Inferior parietal cortex (tissue), 1 donor: ENCODE data around the gene OSBPL10.
A peak's percentile ranks its signal among the peaks of the same experiment; 100 is the strongest.
"Not testable (repeated sequence)": the region's sequence is repeated elsewhere in the genome, so short reads cannot be mapped to it uniquely, and the experiment has no call there.

ENCODE experiments used
- DNase-seq: peaks from one replicate; pipeline ENCODE4 v3.0.0-alpha.2; 2016; ENCODE audit errors: extremely low spot score

The OSBPL10 gene

DNA sequence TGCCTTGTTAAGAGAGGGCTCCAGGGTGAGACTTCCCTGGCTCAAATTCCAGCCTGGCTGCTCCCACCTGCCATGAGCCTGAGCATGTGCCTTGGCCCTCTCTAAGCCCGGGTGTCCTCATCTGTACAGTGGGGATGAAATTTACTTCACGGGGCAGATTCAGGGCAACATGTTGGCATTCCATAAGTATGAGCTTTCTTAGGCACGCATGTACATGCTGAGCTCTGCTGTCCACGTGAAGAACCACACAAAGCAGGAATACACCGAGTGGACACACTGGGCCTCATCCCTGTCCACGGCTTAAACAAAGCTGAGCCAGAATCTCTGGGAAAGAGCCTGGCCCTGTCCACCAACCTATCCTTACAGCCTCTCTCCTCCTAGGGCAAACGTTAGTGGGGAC is 167.4 kb downstream of the OSBPL10 start:
- DNase-seq: no peak

DNA sequence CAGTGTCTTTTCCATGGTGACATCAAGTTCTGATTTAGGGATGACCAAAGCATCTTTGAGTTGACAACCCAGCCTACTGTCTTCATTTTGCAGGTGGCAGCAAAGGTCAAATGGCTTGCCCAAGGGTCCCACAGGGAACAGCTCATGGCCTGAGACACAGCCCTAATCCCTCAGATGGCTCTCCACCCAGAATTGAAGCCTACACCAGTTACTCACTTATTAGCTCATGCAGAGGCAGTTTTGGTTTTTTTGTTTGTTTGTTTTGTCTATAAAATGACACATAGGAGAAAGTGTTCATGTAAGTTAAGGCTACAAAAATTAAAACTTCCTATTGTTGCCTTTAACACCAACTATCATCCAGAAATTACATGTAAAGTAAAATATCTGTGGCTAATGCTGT is 167.9 kb downstream of the OSBPL10 start:
- no peak for DNase-seq

DNA sequence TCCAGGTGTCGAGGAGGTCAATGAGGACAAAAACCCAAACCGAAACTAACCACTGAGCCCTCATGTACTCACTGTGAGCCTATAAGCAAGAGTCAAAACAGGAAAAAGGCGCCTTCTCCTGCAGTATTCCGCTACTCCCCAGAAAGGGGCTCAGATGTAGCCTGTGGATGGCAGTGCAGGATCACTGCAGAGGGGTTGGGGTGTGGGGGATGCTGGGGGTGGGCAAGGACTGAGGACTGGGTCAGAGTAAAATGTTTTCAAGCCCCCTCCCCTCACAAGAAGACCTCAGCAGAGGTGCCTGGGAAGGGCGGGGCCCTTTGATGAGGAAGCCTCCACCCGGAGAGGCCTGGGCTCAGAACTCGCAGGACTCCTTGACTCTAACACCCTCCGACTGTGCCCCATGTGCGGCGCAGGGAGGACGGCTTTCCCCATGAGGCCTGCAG is 170.1 kb downstream of the OSBPL10 start:
- no peak for DNase-seq

DNA sequence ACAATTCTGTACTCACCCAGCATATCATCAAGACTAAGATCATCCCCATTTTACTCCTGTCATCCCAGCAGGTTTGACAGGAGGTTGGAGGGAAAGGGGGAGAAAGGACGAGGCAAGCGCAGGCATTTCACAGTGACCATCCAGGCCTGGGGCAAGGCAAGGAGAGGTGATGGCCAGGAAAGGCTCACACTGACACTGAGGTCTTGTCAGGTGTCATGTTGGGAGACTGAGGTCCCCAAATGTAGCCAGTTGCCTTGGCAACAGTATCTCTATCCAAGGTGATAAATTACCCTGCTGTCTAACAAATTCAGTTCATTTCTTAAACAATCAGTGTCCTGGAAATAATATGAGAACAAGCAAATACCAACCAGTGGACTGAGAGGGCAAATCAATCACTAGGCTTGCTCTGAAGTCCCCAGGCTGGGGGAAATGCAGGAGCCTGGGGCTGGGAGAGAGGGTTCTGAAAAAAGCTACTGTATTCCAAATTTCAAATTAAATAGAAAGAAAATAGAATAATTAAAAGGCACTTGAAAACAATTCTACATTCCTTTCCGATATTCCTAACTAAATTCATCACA is 172.8 kb downstream of the OSBPL10 start:
- DNase-seq: no peak

DNA sequence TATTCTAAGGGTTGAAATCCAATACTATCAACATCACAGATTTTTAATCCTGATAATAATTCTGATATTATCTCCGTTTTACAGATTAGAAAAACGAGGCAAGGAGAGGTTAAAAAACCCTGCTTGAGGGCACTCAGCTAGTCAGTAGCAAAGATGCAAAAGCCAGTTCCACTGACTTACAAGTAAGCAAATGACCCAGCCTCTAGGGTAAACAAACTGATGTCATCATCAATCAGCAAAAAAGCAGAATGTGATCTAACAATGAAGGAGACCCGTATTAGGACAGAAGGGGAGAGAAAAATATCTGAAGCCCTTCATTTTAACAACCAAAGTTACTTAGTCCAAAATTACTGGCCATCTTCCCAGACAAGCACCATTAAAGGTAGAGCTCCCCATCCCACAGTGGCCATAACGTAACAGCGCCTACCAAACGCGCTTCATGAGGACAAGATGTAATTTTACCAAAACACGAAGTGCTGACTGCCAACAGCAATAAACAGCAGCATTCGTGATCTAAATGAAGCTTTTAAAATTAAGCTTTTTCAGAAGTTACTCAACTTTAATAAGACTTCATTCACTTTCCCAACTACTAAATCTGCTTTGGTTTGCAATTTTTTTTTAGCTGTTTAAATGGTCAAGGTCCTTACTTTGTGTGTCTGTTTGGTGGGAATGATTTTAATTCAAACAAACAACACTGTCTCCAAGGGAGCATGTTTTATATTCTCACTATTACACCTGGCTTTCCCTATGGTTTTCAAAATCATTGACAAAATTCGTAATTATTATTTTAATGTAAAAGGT is 176.6 kb downstream of the OSBPL10 start:
- DNase-seq: no peak

DNA sequence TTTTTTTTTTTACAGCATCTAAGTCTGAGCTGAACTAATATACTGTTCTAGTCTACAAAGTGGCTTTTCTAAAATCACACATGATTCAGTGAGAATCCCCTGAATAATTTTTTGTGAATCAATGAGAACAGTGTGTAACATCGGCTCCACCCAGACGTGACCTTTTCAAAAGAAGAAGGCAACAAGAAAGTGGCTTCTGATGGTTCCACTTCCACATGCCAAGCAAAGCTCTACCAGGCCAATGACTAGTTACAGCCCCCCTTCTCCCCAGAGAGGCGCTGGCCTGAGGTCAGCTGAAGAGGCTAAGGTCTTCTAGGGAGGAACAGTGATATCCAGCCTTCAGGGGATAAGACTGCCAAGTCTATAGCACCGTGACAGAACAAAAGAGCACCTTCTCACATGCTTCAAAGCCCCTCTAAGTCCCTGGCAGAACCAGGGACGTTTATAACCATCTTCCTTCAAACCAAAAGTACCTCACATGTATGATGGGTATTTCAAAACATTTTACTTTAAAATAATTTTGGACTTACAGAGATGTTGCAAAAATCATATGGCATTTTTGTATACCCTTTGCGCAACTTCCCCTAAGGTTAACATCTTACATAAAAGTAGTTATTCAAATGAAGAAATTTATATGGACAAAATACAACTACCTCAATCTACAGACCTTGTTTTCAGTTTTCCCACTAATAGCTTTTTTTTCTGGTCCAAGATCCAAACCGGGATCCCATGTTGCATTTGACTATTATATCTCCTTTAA is 177.9 kb downstream of the OSBPL10 start:
- DNase-seq: no peak

DNA sequence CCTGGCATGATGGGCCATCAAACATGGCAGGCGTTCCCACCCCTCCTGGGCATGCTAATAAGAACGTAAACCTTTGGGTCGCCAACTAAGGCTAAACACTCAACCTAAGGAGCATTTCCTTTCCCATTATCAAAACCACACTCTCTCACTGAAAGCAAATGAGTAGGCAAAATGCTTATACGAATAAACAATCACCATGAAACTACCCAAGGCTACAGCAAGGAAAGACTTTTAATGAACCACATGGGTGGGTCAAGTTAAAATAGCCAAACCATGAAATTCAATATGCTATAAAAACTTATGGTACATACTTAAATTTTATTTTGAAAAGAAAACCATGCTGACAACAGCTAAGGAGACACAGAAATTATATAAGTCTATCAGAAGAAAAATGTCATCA is 180.6 kb downstream of the OSBPL10 start:
- DNase-seq: no peak

DNA sequence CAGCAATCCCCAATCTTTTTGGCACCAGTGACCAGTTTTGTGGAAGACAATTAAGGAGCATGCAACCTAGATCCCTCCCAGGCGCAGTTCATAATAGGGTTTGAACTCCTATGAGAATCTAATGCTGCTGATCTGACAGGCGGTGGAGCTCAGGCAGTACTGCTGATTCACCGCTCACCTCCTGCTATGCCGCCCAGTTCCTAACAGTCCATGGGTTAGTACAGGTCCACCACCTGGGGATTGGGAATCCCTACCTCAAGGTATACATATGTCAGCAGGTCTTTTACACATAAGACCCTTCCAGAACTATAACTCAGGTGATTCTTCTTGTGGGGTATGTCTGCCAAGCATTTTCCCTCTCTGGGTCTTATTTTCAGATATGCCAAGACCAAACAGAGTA is 182.2 kb downstream of the OSBPL10 start:
- no peak for DNase-seq

DNA sequence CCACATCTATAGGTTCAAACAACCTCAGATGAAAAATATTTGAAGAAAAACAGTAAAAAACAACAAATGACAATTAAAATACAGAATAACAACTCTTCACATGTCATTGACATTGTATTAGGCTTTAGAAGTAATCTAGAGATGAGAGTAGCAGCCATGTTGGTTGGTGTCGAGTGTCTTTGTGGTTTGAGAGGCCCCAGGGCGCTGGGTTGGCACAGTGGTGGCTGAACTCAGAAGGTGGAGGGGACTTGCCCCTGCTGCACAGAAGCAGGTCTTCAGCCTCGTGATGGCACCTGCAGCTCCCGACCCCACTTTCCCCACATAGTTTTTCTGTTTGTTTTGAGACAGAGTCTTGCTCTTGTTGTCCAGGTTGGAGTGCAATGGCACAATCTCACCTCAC is 187.2 kb downstream of the OSBPL10 start:
- DNase-seq: no peak

DNA sequence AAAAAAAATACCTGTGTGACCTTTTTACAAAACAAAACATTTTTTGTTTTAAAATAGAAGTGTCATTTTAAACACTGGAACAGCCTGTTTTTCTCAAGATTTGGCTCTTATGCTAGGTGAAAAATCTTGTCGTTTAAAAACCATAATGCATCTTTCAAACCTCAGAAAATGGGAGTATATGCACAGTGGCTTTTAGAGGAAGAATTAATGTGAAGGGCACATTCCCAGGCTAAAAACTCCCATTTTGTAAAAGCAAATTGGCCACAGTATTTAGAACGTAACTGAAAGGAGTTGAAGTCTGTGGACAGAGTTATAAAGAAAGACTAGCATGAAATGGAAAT is 190.0 kb downstream of the OSBPL10 start:
- DNase-seq: no peak

DNA sequence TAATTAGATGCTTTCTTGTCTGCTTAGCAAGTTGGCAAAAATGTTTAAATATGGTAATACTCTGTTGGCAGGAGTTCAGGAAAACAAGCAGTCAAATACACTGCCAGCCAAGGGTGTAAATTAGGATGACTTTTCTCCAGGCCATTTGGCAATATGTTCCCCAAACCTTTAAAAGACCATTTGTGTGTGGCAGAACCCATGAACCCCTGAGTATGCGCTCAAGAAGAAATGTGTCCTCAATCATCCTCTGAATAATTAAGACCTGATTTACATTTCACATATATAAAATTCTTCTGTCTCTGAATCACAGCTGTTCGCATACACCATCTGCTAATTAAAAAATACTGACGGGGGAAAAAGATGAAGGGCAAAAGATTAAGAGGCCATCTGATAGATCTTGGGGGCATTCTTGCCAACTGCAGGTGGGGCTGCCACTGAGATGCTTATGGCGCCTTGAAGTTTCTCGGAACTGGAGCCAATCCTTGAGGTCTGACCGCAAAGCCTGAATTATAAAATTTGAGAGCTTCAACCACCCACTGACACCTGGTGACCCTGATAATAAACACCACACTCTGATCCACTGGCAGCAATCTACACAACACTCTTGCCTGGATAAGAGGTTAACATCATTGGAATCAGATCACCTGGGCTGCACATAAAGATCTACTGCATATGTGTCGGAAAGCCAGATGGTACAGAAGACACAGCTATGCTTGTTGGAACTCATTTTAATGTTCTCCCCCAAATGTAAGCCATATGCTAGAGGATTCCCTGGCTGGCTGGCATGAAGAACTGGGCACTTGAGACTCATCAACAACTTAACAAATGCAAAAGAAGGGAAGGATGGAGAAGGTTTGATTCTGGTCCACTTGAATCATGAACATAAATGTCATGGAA is 190.6 kb downstream of the OSBPL10 start:
- DNase-seq: peak; percentile 62

DNA sequence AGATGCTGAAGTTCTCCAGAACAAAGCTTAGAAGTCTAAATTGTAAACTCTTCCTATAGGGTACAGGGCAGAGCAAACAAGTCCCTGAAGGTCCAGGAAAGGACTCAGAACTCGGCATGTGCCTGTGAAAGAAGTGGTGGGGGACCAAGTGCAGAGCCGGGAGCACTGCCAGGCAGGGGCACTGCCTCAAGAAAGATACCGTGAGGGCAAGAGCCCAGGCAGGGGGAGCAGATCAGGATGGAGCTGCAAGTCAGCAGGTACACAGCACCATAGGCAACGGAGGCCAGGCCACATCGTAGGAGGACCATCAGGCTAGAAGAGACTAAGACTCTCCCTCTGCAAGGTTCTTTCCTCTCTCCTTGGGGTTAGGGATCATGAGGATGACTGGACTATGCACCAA is 191.6 kb downstream of the OSBPL10 start:
- no peak for DNase-seq

DNA sequence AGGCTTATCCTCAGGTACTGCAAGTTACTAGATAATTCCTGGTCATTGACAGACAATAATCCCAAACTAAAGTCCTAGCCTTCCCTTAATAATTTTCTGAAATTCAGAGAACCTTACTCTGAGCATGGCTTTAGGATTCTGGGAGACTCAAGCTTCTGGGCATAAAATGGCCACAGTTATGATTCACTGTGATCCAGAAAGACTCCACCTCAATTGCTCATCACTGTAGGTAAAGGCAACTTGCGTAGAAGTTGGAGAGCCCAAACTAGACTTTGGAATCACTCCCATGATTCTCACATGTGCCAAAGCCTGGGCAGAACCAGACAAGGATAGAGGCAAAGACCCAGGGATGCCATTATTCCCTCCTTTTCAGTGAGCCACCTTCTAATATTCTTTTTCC is 195.3 kb downstream of the OSBPL10 start:
- no peak for DNase-seq

DNA sequence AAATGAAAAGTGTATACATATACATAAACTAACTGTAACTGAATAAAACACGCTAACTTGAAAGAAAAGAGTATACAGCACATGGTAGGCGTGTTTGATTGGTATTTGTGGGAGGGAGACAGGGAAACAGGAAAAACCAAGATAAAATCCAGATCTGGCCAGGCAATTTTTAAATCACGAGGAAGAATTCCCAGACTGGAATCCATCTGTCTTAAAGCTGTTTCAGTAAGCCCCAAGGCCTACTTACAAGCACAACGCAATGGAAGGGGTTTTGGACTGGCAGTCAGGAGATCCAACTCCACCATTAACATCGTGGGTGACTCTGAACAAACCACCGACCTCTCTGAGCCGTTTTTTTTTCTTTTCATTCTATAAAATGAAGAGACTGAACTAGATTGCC is 195.8 kb downstream of the OSBPL10 start:
- no peak for DNase-seq

DNA sequence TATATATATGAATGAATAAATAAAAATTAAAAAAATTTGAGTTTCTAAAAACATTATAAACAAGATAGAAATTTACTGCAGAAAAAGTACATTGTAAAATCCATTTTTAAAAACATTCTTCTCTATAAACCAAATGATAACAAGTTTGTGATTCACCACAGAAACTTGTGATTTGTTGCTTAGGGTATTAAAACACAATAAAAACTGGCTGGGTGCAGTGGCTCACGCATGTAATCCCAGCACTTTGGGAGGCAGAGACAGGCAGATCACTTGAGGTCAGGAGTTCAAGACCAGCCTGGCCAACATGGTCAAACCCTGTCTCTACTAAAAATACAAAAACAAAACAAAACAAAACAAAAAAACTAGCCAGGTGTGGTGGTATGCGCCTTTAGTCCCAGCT is 197.2 kb downstream of the OSBPL10 start:
- DNase-seq: not testable (repeated sequence)

DNA sequence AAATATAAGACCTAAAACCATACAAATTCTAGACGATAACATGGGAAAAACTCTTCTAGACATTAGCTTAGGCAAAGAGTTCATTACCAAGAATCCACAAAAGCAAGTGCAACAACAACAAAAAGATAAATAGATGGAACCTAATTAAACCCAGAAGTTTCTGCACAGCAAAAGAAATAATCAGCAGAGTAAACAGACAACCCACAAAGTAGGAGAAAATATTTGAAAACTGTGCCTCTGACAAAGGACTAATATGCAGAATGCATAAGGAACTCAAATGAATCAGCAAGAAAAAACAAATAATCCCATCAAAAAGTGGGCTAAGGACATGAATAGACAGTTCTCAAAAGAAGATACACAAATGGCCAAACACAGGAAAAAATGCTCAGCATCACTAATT is 198.8 kb downstream of the OSBPL10 start:
- not testable (repeated sequence) for DNase-seq

DNA sequence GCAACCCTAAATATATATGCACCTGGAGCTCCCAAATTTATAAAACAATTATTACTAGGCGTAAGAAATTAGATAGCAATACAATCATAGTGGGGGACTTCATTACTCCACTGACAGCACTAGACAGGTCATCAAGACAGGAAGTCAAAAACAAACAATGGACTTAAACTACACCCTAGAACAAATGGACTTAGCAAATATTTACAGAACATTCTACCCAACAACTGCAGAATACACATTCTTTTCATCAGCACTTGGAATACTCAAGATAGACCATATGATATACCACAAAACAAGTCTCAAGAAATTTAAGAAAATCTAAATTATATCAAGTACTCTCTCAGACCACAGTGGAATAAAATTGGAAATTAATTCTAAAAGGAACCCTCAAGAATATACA is 201.5 kb downstream of the OSBPL10 start:
- no peak for DNase-seq

DNA sequence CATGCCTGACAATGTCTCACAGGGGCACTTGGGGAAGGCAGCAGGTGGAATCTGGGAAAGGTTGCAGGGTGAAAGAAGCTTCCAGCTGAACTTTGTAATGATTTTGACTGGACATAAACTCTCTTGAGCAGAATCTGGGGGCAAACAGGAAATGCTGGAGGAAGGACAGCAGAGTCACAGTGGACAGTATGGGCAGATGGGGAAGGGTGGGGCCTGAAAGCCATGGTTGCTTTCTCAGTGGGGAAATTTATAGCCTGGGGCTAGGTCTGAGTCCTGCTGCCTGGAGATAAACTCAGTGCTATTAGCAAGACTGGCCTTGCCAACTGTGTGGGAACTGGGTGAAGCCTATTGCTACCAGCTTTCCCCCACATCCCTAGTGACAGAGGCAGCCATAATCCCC is 203.2 kb downstream of the OSBPL10 start:
- DNase-seq: no peak

DNA sequence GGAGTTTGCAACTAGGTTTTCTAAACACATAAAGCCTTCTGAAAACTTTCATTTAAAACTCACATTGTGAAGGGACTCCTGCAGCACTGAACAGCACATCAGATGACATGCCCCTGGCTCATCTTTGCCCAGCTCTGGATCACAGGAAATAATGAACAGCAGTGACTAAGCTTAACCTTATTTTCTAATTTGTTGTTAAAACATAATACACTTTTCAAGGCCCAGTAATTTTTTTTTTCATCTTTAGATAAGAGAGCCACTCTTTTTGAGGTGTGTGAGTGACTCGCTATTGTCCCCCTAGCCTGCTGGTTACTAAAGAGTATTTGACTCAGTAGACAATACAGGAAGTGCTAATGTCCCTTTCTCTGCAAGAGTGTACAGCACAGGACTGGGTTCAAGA is 204.0 kb downstream of the OSBPL10 start:
- no peak for DNase-seq

DNA sequence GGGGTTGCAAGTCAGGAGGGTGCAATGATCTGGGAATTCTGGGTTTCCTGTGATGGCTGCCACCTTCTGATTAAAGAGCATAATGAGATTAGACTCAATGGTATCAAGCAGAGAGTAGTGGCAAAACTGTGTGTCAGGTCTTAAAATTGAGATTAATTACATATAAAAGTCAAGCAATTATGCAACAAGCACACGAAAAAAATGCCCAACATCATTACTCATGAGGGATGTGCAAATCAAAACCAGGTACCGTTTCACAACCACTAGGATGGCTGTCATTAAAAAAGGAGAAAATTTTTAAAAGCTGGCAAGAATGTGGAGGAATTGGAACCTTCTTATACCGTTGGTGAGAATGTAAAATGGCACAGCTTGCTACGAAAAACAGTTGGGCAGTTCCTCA is 205.0 kb downstream of the OSBPL10 start:
- DNase-seq: no peak

DNA sequence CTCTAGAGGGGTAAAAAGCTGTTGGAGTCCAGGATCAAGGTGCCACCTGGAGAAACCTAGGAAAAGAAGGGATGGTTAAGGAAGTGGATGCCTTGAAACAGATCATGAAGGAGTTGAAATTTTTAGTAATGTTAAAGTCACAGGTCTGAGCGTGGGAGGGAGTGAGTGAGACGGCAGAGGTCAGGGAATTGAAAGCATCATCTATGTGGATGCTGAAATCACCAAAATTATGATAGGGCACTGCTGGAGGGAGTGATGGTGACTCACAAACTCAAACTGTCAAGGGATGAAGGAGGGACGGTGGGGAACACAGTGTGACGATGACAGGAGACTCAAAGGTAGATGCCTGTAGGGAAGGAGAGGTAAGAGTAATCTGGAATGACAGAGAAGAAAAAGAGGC is 205.7 kb downstream of the OSBPL10 start:
- DNase-seq: no peak
